Measurements from ENCODE around the gene SCMH1. TPM values are rescaled to one million over a fixed set of nuclear protein-coding genes. Genes with fewer than 3 reads are reported as not detected.

SCMH1 gene
- total RNA-seq, 2 experiments from 2014 or later: 25.1 to 30.3 TPM

GRCh38 chr1:41101950-41102607 is 140.0 kb downstream of the SCMH1 start:
- Mint-ChIP-seq H3K36me3 (ENCODE audit: low read depth) (no peaks in the 10 kb centered on the region), H3K4me3 (no peak overlapping the region), H3K27ac (no peak overlapping the region), H3K27me3 (ENCODE audit: low read depth) (no peaks in the 10 kb centered on the region), H3K4me1 (ENCODE audit: low read depth) (no peaks in the 10 kb centered on the region), H3K9me3 (ENCODE audit: insufficient read depth) (no peaks in the 10 kb centered on the region)
- no peak for DNase-seq
- ATAC-seq: no peak
- ChIA-PET CTCF (interaction anchor here (2.2 kb wide), 1 partner anchor 21 kb away, joined by 8 read pairs; no protein-coding TSS in a partner anchor), POLR2A (no interaction called here)

GRCh38 chr1:41101076-41101475 is 141.0 kb downstream of the SCMH1 start:
- no peaks in the 10 kb centered on the region for H3K27me3 Mint-ChIP-seq (ENCODE audit: low read depth)
- ChIA-PET CTCF (interaction anchor here (2.2 kb wide), 1 partner anchor 22 kb away, joined by 8 read pairs; no protein-coding TSS in a partner anchor), POLR2A (no interaction called here)
- H3K36me3 Mint-ChIP-seq (ENCODE audit: low read depth): no peaks in the 10 kb centered on the region
- no peaks in the 10 kb centered on the region for H3K9me3 Mint-ChIP-seq (ENCODE audit: insufficient read depth)
- H3K4me3 Mint-ChIP-seq: no peak overlapping the region
- no peaks in the 10 kb centered on the region for H3K4me1 Mint-ChIP-seq (ENCODE audit: low read depth)
- DNase-seq: no peak
- H3K27ac Mint-ChIP-seq: no peak overlapping the region
- ATAC-seq: no peak

- Mint-ChIP-seq H3K4me3 (no peak overlapping the region), H3K27me3 (ENCODE audit: low read depth) (no peaks in the 10 kb centered on the region), H3K4me1 (ENCODE audit: low read depth) (no peaks in the 10 kb centered on the region), H3K27ac (no peak overlapping the region), H3K36me3 (ENCODE audit: low read depth) (no peaks in the 10 kb centered on the region), H3K9me3 (ENCODE audit: insufficient read depth) (no peaks in the 10 kb centered on the region)
- ATAC-seq: no peak
- POLR2A ChIA-PET: no interaction called here
- CTCF ChIA-PET: no interaction called here
- DNase-seq: no peak
Measured at GRCh38 chr1:41100170-41100569, 141.9 kb downstream of the SCMH1 start.

- DNase-seq (no peak), ATAC-seq (no peak)
- no peaks in the 10 kb centered on the region for H3K9me3 Mint-ChIP-seq (ENCODE audit: insufficient read depth)
- no peak overlapping the region for H3K4me3 Mint-ChIP-seq
- no peaks in the 10 kb centered on the region for H3K27me3 Mint-ChIP-seq (ENCODE audit: low read depth)
- no peaks in the 10 kb centered on the region for H3K36me3 Mint-ChIP-seq (ENCODE audit: low read depth)
- ChIA-PET POLR2A (no interaction called here), CTCF (no interaction called here)
- no peaks in the 10 kb centered on the region for H3K4me1 Mint-ChIP-seq (ENCODE audit: low read depth)
- H3K27ac Mint-ChIP-seq: no peak overlapping the region
Measured at GRCh38 chr1:41098730-41099460, 143.2 kb downstream of the SCMH1 start.

GRCh38 chr1:41097105-41097504 is 145.0 kb downstream of the SCMH1 start:
- no peaks in the 10 kb centered on the region for H3K36me3 Mint-ChIP-seq (ENCODE audit: low read depth)
- ATAC-seq: no peak

GRCh38 chr1:41093826-41094225 is 148.3 kb downstream of the SCMH1 start:
- no peak overlapping the region for H3K4me3 Mint-ChIP-seq
- no peak for DNase-seq
- ChIA-PET CTCF (interaction anchor here (0.7 kb wide), 1 partner anchor 623 kb away, joined by 3 read pairs; no protein-coding TSS in a partner anchor), POLR2A (no interaction called here)
- H3K27ac Mint-ChIP-seq: no peak overlapping the region
- no peaks in the 10 kb centered on the region for H3K4me1 Mint-ChIP-seq (ENCODE audit: low read depth)
- no peaks in the 10 kb centered on the region for H3K27me3 Mint-ChIP-seq (ENCODE audit: low read depth)
- H3K9me3 Mint-ChIP-seq (ENCODE audit: insufficient read depth): no peaks in the 10 kb centered on the region
- peaks cover 3% of the 10 kb centered on the region for H3K36me3 Mint-ChIP-seq (ENCODE audit: low read depth)
- ATAC-seq: no peak

More at GRCh38 chr1:41097105-41097504, 145.0 kb downstream of the SCMH1 start:
- H3K9me3 Mint-ChIP-seq (ENCODE audit: insufficient read depth): no peaks in the 10 kb centered on the region
- H3K4me1 Mint-ChIP-seq (ENCODE audit: low read depth): no peaks in the 10 kb centered on the region
- no peak overlapping the region for H3K27ac Mint-ChIP-seq
- DNase-seq: no peak
- H3K4me3 Mint-ChIP-seq: no peak overlapping the region
- H3K27me3 Mint-ChIP-seq (ENCODE audit: low read depth): no peaks in the 10 kb centered on the region
- ChIA-PET POLR2A (no interaction called here), CTCF (no interaction called here)

GRCh38 chr1:41086921-41087320 is 155.2 kb downstream of the SCMH1 start:
- POLR2A ChIA-PET: no interaction called here

GRCh38 chr1:41078616-41079015 is 163.5 kb downstream of the SCMH1 start:
- Mint-ChIP-seq H3K36me3 (ENCODE audit: low read depth) (peaks cover 2% of the 10 kb centered on the region), H3K4me1 (ENCODE audit: low read depth) (no peaks in the 10 kb centered on the region), H3K9me3 (ENCODE audit: insufficient read depth) (no peaks in the 10 kb centered on the region), H3K4me3 (no peak overlapping the region), H3K27ac (no peak overlapping the region), H3K27me3 (ENCODE audit: low read depth) (no peaks in the 10 kb centered on the region)
- ChIA-PET POLR2A (no interaction called here), CTCF (no interaction called here)
- ATAC-seq (no peak), DNase-seq (no peak)

More at GRCh38 chr1:41086921-41087320, 155.2 kb downstream of the SCMH1 start:
- H3K4me3 Mint-ChIP-seq: no peak overlapping the region
- CTCF ChIA-PET: no interaction called here
- H3K36me3 Mint-ChIP-seq (ENCODE audit: low read depth): peaks cover 9% of the 10 kb centered on the region
- H3K4me1 Mint-ChIP-seq (ENCODE audit: low read depth): no peaks in the 10 kb centered on the region
- H3K27me3 Mint-ChIP-seq (ENCODE audit: low read depth): no peaks in the 10 kb centered on the region
- no peaks in the 10 kb centered on the region for H3K9me3 Mint-ChIP-seq (ENCODE audit: insufficient read depth)
- no peak overlapping the region for H3K27ac Mint-ChIP-seq
- ATAC-seq (no peak), DNase-seq (no peak)

- no peak for DNase-seq
- H3K36me3 Mint-ChIP-seq (ENCODE audit: low read depth): peaks cover 2% of the 10 kb centered on the region
- no peak for ATAC-seq
- no peaks in the 10 kb centered on the region for H3K4me1 Mint-ChIP-seq (ENCODE audit: low read depth)
- CTCF ChIA-PET: no interaction called here
- H3K9me3 Mint-ChIP-seq (ENCODE audit: insufficient read depth): no peaks in the 10 kb centered on the region
- H3K27me3 Mint-ChIP-seq (ENCODE audit: low read depth): no peaks in the 10 kb centered on the region
- no peak overlapping the region for H3K4me3 Mint-ChIP-seq
- no peak overlapping the region for H3K27ac Mint-ChIP-seq
- POLR2A ChIA-PET: no interaction called here
Measured at GRCh38 chr1:41078193-41078592, 163.9 kb downstream of the SCMH1 start.

- DNase-seq: no peak
- Mint-ChIP-seq H3K27me3 (ENCODE audit: low read depth) (no peaks in the 10 kb centered on the region), H3K4me1 (ENCODE audit: low read depth) (no peaks in the 10 kb centered on the region), H3K9me3 (ENCODE audit: insufficient read depth) (no peaks in the 10 kb centered on the region), H3K4me3 (no peak overlapping the region), H3K27ac (no peak overlapping the region), H3K36me3 (ENCODE audit: low read depth) (peaks cover 5% of the 10 kb centered on the region)
- CTCF ChIA-PET: interaction anchor here (0.6 to 1.1 kb wide), 2 partner anchors 49 to 1045 kb away, joined by 3 read pairs; no protein-coding TSS in a partner anchor
- no peak for ATAC-seq
- POLR2A ChIA-PET: no interaction called here
Measured at GRCh38 chr1:41073971-41074370, 168.1 kb downstream of the SCMH1 start.

- ChIA-PET CTCF (no interaction called here), POLR2A (interaction anchor here (0.7 kb wide), 1 partner anchor 889 kb away, joined by 3 read pairs; no protein-coding TSS in a partner anchor)
- no peak overlapping the region for H3K4me3 Mint-ChIP-seq
- H3K27me3 Mint-ChIP-seq (ENCODE audit: low read depth): no peaks in the 10 kb centered on the region
- no peak overlapping the region for H3K27ac Mint-ChIP-seq
- H3K9me3 Mint-ChIP-seq (ENCODE audit: insufficient read depth): no peaks in the 10 kb centered on the region
- DNase-seq (no peak), ATAC-seq (no peak)
- no peaks in the 10 kb centered on the region for H3K4me1 Mint-ChIP-seq (ENCODE audit: low read depth)
- peaks cover 8% of the 10 kb centered on the region for H3K36me3 Mint-ChIP-seq (ENCODE audit: low read depth)
Measured at GRCh38 chr1:41072051-41072450, 170.1 kb downstream of the SCMH1 start.

GRCh38 chr1:41056907-41057306 is 185.2 kb downstream of the SCMH1 start:
- Mint-ChIP-seq H3K4me3 (no peak overlapping the region), H3K36me3 (ENCODE audit: low read depth) (peaks cover 39% of the 10 kb centered on the region), H3K27me3 (ENCODE audit: low read depth) (no peaks in the 10 kb centered on the region), H3K9me3 (ENCODE audit: insufficient read depth) (no peaks in the 10 kb centered on the region), H3K27ac (no peak overlapping the region), H3K4me1 (ENCODE audit: low read depth) (no peaks in the 10 kb centered on the region)
- ChIA-PET POLR2A (no interaction called here), CTCF (no interaction called here)
- DNase-seq (no peak), ATAC-seq (no peak)

All from activated CD8-positive, alpha-beta T cell treated with anti-CD3 and anti-CD28 coated beads, Interleukin-2, amount 10 ng/mL, durations not matched to agents 7 days and 5 days (primary cell).